Peyer's patch (tissue), 4 donors: ENCODE results near the gene BHLHA9. TPM values are rescaled to one million over a fixed set of nuclear protein-coding genes. Genes with fewer than 3 reads are reported as not detected.

Source experiments
- DNase-seq, 3 donors: peaks; one replicate each; pipeline ENCODE4 v3.0.0-alpha.2; 2017 to 2019
- H3K27ac ChIP-seq, 4 donors: fragments of 200-600 bp; sonication (generic); one replicate each; pipeline ENCODE4 v1.5.1; 2016 to 2019
- H3K27me3 ChIP-seq, 2 donors: fragments of 200-600 bp; sonication (generic); one replicate each; pipeline ENCODE4 v1.5.1; 2019
- H3K36me3 ChIP-seq, 3 donors: fragments of 200-600 bp; sonication (generic); one replicate each; pipeline ENCODE4 v1.5.1; 2016 to 2019
- H3K4me1 ChIP-seq, 4 donors: fragments of 200-600 bp; sonication (generic); one replicate each; pipeline ENCODE4 v1.5.1; 2016 to 2019
- H3K4me3 ChIP-seq, 4 donors: fragments of 200-600 bp; sonication (generic); 1 replicate in 3 of 4; 2 replicates in 1 of 4; pipeline ENCODE4 v1.5.1; 2016 to 2019; ENCODE audit warnings: mild to moderate bottlenecking in 1 of 4
- H3K9me3 ChIP-seq, 4 donors: fragments of 200-600 bp; sonication (generic); one replicate each; pipeline ENCODE4 v1.5.1; 2016 to 2019; ENCODE audit warnings: mild to moderate bottlenecking in 1 of 4
- CTCF ChIP-seq, 6 experiments: fragments of 450-650 bp in 4 of 6; fragments of 200-600 bp in 2 of 6; sonication (generic) in 1 of 6; IDR thresholded peaks; one replicate each; pipeline ENCODE4 v1.5.1; 2017 to 2019; ENCODE audit warnings: antibody characterized with exemption in 6 of 6, mild to moderate bottlenecking in 3 of 6, moderate library complexity in 1 of 6
- POLR2A ChIP-seq, 2 donors: fragments of 450-650 bp; IDR thresholded peaks; one replicate each; pipeline ENCODE4 v1.5.1; 2017; ENCODE audit warnings: antibody characterized with exemption in 2 of 2, mild to moderate bottlenecking in 2 of 2, moderate library complexity in 2 of 2
- total RNA-seq, 4 donors: library from RNA; depleted of rRNA; stranded (reverse); fragments of >200 nt; gene quantifications; one replicate each; pipeline ENCODE4 v1.1.0, GENCODE V29; 2016

BHLHA9 gene
- total RNA-seq, 4 donors from 2014 or later: not detected

- no peak overlapping the region for H3K27ac ChIP-seq
Measured at GRCh38 chr17:1264196-1264595, 6.0 kb upstream of the BHLHA9 start.

GRCh38 chr17:1267471-1267943 is 2.7 kb upstream of the BHLHA9 start:
- H3K4me1 ChIP-seq: peaks cover 0 to 13% (median 0%) of the 10 kb centered on the region in 4 donors
- peak overlapping the region; percentile 69 to 86 (median 70) for H3K4me3 ChIP-seq
- peaks cover 0 to 13% of the 10 kb centered on the region in 2 donors for H3K27me3 ChIP-seq
- no peaks in the 10 kb centered on the region for H3K9me3 ChIP-seq
- no peak for DNase-seq
- H3K27ac ChIP-seq: peak overlapping the region; percentile 80 to 92 (median 84)
- H3K36me3 ChIP-seq: no peaks in the 10 kb centered on the region
- TF ChIP-seq CTCF (IDR thresholded peaks at IDR 0.05) (no peak), POLR2A (IDR thresholded peaks at IDR 0.05) (no peak)

More at GRCh38 chr17:1264196-1264595, 6.0 kb upstream of the BHLHA9 start:
- Histone ChIP-seq H3K4me1 (peaks cover 0 to 16% (median 2%) of the 10 kb centered on the region in 4 donors), H3K36me3 (no peaks in the 10 kb centered on the region), H3K4me3 (no peak overlapping the region), H3K27me3 (no peaks in the 10 kb centered on the region), H3K9me3 (no peaks in the 10 kb centered on the region)
- no peak for DNase-seq
- no peak for TF ChIP-seq CTCF (IDR thresholded peaks at IDR 0.05)
- TF ChIP-seq POLR2A (IDR thresholded peaks at IDR 0.05): no peak

- Histone ChIP-seq H3K9me3 (no peaks in the 10 kb centered on the region), H3K4me3 (no peak overlapping the region), H3K36me3 (no peaks in the 10 kb centered on the region), H3K27ac (no peak overlapping the region), H3K4me1 (peaks cover 0 to 14% (median 0%) of the 10 kb centered on the region in 4 donors), H3K27me3 (peaks cover 0 to 13% of the 10 kb centered on the region in 2 donors)
- no peak for DNase-seq
- TF ChIP-seq POLR2A (IDR thresholded peaks at IDR 0.05) (no peak), CTCF (IDR thresholded peaks at IDR 0.05) (no peak)
Measured at GRCh38 chr17:1271030-1271423, 783 bp downstream of the BHLHA9 start.

GRCh38 chr17:1271441-1271840 is 1.2 kb downstream of the BHLHA9 start:
- Histone ChIP-seq H3K27ac (no peak overlapping the region), H3K4me1 (peaks cover 0 to 18% (median 0%) of the 10 kb centered on the region in 4 donors), H3K9me3 (no peaks in the 10 kb centered on the region), H3K27me3 (peaks cover 0 to 13% of the 10 kb centered on the region in 2 donors), H3K4me3 (no peak overlapping the region), H3K36me3 (no peaks in the 10 kb centered on the region)
- TF ChIP-seq CTCF (IDR thresholded peaks at IDR 0.05) (no peak), POLR2A (IDR thresholded peaks at IDR 0.05) (no peak)
- no peak for DNase-seq

GRCh38 chr17:1272701-1273100 is 2.5 kb downstream of the BHLHA9 start:
- no peak overlapping the region for H3K4me3 ChIP-seq
- no peak overlapping the region for H3K27ac ChIP-seq
- no peaks in the 10 kb centered on the region for H3K9me3 ChIP-seq
- peaks cover 0 to 13% of the 10 kb centered on the region in 2 donors for H3K27me3 ChIP-seq
- TF ChIP-seq CTCF (IDR thresholded peaks at IDR 0.05) (no peak), POLR2A (IDR thresholded peaks at IDR 0.05) (no peak)
- H3K4me1 ChIP-seq: peaks cover 0 to 13% (median 0%) of the 10 kb centered on the region in 4 donors
- no peak for DNase-seq
- no peaks in the 10 kb centered on the region for H3K36me3 ChIP-seq
